Stimulated activated CD4-positive, alpha-beta T cell treated with anti-CD3 and anti-CD28 coated beads, Interleukin-15, amount 100 ng/mL, for 48 hours (primary cell): ENCODE data around the gene MOV10.
"Not testable (repeated sequence)": the region's sequence is repeated elsewhere in the genome, so short reads cannot be mapped to it uniquely, and the experiment has no call there.

ENCODE experiments used
- DNase-seq, 2 donors: peaks; one replicate each; pipeline ENCODE4 v3.0.0-alpha.2; 2020; ENCODE audit warnings: low read depth in 2 of 2

The MOV10 gene, protein sequence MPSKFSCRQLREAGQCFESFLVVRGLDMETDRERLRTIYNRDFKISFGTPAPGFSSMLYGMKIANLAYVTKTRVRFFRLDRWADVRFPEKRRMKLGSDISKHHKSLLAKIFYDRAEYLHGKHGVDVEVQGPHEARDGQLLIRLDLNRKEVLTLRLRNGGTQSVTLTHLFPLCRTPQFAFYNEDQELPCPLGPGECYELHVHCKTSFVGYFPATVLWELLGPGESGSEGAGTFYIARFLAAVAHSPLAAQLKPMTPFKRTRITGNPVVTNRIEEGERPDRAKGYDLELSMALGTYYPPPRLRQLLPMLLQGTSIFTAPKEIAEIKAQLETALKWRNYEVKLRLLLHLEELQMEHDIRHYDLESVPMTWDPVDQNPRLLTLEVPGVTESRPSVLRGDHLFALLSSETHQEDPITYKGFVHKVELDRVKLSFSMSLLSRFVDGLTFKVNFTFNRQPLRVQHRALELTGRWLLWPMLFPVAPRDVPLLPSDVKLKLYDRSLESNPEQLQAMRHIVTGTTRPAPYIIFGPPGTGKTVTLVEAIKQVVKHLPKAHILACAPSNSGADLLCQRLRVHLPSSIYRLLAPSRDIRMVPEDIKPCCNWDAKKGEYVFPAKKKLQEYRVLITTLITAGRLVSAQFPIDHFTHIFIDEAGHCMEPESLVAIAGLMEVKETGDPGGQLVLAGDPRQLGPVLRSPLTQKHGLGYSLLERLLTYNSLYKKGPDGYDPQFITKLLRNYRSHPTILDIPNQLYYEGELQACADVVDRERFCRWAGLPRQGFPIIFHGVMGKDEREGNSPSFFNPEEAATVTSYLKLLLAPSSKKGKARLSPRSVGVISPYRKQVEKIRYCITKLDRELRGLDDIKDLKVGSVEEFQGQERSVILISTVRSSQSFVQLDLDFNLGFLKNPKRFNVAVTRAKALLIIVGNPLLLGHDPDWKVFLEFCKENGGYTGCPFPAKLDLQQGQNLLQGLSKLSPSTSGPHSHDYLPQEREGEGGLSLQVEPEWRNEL

DNA sequence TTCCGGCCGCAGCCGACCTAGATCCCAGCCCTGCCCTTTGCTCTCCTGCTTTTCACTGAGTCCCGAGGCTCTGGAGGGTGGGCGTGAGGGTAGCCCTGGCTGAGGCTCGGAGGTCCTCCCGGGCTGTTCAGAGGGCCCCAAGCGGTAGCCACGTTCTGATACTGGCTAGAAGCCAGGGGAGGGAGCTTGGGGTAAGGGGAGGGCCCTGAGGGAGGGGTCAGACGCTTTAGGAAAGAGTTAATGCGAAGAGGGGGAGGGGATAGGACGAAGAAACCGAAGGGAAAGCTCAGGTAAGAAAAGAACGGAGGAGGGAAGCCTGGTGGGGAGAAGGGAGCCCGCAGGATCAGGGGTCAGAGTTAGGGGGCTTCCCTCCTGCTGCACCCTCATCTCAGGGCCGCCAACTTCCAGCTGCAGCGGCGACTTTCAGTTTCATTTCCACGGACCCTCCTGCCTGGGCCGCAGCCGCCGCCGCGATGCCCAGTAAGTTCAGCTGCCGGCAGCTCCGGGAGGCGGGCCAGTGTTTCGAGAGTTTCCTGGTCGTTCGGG is at the start of gene MOV10:
Gene MOV10 (plus strand): TSS at position 220 of the 546 bp plus-strand sequence. CDS start 254 bp downstream, at position 474.
- peak in 1 of 2 donors; percentile 55 for DNase-seq

DNA sequence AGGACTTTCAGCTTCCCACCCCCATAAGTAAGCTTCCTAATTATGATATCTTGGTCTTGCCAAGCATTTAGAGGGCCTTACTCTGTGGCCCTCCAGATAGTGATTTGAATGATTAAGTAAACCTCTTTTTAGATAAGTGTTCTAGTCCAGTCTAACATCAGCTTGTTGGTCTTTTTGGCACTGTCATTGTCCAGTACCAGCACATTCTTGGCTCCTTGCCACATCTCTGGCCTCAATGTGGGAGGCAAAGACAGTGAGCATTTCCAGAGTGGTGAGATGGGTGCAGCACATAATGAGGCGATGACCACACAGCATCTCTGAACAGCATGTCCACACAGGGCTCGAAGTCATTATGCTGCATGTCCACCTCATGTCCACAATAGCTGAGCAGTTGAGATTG is 48.8 kb upstream of the MOV10 start:
- DNase-seq = no peak

DNA sequence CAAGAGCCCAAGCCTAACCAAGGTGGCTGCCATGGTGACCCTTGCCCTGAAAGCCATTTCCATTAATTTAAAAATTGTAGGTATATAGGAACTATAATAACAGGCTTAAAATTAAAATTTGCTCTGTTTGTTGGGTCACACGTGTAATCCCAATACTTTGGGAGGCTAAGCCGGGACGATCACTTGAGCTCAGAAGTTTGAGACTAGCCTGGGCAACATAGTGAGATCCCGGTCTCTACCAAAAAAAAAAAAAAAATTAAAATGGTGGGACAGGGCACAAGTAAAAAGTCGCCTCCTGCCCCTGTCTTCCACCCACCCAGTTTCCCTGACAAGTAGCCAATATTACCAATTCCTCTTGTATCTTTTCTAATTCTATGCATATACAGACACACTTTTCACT is 48.3 kb upstream of the MOV10 start:
- no peak for DNase-seq

DNA sequence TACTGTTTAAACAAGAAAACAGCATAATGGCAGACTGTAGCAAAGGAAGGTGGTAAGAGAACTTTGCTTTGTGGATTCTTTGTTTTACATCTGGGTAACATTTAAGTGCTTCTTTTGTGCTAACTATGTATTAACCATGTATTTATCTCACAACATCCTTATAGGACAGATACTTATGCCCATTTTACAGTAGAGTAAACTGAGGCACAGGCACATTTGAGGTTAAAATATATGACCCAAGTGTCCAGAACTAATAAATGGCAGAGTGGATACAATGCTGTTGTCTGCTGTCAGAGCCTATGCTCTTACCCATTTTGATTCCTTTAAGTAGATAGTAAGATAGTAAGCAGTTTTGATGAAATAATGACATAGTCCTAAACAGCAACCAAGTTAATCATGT is 47.6 kb upstream of the MOV10 start:
- no peak for DNase-seq

DNA sequence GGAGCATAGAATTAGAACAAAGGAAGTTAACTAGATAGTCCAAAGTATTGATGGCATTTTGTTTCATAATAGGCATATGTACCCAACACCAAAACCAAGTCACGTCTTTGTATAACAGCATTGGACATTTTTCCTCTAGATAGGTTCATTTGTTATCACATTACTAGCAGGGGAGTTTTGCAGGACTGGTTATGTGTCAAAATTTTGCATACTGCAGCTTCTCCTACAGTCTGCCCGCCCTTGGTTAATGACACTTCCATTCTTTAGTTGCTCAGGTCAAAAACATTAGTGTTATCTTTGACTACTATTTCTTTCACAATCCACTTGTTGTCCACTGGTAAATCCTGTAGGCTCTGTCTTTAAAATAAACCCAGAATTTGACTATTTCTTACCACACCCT is 45.9 kb upstream of the MOV10 start:
- DNase-seq = no peak

DNA sequence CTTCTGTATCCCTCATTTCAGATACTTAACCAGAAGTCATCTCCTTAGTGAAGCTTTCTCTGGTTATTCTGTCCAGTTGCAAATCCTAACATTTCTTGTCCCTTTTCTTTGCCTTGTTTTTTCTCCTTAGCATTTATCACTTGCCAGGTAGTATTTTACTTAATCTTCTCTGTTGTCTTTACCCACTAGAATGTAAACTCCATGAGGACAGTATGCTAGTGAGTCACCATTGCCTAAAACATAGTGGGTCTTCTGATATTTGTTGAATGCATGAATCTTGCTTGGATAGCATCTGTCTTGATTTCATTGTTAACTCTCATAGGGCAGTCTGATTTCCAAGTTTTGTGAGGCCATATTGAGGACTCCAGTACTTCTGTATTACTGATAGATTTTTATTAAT is 45.2 kb upstream of the MOV10 start:
- DNase-seq = no peak

DNA sequence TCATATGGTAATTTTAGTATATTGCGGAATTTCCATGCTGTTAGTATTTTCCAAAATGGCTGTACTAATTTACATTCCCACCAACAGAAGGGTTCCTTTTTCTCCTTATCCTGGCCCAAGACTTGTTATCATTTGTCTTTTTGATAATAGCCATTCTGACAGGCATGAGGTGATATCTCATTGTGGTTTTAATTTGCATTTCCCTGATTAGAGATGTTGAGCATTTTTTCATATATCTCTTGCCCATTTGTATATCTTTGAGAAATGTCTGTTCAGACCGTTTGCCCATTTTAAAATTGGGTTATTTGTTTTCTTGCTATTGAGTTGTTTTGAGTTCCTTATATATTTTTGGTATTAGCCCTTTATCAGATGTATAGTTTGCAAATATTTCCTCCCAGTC is 40.8 kb upstream of the MOV10 start:
- no peak for DNase-seq

DNA sequence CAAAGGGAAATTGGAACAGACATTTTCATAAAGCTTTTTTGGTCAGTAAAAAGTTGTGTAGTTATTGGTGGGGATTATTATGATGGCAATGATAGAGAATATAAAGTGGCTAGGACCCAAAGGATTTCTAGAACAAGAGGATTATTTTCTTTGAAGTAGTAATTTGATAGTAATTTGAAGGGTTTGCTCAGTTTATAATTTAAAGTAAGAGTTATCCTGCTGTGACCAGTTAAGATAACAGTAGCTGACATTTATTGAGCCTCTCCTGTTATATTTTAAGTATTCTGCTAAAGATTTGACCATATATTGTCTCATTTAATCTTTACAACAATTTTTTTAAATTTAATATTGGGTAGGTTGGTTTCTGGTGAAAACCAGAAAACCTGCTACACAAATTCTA is 40.1 kb upstream of the MOV10 start:
- no peak for DNase-seq

DNA sequence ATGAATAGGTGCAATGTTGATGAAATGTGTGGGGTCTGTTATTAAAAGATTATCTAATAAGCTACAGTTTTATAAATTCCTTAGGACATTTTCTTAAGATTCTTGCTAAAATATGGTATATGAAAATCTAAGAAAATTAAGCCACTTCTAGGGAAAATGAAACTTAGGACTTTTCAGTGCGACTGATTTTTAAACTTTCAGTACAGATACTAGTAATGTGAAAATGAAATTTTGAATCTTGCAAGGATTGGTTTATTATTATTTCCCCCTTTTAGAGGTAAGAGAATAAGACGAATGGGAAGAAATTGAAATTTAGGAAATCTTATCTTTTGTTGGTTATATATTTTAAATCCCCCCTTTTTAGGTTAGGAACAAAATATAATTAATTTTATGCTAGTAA is 38.4 kb upstream of the MOV10 start:
- DNase-seq = no peak

DNA sequence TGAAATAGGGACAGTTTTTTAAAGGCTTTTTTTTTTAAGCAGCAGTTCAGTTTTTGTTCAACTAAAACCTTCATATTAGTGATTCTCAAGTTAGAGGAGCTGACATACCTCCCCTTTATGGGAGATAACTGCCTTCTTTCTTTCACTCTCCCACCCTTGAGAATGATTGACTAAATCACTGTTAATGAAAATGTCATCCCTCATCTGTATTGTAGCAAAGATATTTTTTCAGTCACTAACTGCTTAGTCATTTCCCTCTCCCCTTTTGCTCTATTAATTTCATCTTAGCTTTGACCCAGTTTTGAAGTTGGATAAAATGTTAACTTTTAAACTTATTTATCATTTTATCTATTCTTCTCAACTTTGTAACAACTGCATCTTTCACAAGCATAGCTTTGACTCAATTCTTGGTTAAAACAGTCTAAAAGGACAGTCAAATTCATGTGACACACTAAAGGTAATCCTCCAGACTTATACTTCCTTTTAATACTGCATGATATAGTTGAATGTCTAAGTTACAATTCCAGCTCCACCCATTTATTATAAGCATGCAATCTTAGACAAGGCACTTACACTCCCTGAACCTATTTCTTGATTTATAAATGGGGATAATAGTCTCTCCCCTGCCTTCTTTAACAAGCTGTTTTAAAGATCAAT is 37.7 kb upstream of the MOV10 start:
- no peak for DNase-seq

DNA sequence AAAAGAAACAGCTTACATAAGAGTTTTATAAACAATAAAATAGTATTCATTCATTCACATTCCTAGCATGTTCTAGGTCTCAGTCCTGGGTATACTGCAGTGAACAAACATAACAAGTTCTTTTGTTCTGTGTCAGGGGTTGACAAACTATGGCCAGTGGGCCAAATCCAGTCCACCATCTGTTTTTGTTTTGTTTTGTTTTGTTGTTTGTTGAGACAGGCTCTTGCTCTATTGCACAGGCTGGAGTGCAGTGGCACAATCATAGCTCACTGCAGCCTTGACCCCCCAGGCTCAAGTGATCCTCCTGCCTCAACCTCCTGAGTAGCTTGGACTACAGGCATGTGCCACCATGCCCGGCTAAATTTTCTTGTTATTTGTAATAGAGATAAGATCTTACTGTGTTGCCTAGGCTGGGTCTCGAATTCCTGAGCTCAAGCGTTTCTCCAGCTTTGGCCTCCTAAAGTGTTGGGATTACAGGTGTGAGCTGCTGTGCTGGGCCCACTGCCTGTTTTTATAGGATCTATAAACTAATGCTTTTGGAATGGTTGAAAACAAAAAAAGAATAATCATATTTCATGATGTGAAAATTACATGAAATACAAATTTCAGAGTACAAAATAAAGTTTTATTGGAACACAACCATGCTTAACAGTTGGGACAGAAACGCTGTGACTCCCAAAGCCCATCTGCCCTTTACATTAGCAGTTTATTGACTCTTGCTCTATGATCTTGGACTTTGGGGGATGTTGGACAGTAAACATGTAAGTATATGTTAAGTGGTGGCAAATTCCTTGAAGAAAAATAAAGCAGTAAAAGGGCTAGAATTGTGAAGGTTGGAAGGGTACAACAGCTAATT is 37.0 kb upstream of the MOV10 start:
- DNase-seq = no peak

DNA sequence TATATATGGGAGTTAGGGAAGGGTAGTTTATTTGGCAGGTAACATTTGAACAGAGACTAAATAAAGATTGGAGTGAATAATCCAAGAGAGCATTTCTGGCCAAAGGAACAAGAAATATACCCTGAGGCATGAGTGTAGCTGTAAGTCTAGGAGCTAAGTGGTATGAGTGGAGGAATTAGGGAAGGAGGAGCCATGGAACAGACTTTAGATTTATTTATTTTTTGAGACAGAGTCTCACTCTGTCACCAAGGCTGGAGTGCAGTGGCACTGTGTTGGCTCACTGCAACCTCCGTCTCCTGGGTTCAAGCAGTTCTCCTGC is 36.4 kb upstream of the MOV10 start:
- no peak for DNase-seq

DNA sequence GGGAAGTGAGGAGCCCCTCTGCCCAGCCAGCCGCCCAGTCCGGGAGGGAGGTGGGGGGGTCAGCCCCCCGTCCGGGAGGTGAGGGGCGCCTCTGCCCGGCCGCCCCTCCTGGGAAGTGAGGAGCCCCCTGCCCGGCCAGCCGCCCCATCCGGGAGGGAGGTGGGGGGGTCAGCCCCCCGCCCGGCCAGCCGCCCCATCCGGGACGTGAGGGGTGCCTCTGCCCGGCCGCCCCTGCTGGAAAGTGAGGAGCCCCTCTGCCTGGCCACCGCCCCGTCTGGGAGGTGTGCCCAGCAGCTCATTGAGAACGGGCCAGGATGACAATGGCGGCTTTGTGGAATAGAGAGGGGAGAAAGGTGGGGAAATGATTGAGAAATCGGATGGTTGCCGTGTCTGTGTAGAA is 34.0 kb upstream of the MOV10 start:
- DNase-seq = not testable (repeated sequence)

DNA sequence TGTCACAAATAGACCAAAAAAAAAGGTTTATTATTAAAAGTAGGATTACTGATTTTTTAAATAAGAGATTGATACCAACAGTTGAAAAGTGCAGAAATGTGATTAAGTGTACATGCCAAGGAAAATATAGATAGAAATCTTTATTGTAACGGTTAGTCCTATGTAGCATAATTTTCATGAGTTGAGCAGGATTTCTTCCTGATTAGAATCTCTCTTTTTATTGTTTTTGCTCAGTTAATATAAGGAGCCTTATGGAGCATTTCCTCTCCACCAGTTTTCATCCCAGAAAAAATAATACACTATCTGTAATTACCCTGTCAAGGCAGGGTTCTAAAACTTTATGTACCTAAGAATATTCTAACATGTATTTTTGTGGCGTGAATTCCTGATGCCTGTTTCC is 31.4 kb upstream of the MOV10 start:
- no peak for DNase-seq

DNA sequence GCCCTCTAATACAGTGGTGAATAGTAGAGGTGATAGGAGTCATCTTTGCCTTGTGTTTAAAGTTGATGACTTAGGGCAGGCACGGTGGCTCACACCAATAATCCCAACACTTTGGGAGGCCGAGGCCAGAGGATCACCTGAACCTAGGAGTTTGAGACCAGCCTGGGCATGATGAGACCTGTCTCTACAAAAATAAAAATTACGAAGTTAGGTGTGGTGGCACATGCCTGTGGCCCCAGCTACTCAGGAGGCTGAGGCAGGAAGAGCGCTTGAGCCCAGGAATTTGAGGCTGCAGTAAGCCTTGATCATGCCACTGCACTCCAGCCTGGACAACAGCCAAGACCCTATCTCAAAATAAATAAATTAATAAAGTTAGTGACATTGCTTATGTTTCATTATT is 28.2 kb upstream of the MOV10 start:
- no peak for DNase-seq

DNA sequence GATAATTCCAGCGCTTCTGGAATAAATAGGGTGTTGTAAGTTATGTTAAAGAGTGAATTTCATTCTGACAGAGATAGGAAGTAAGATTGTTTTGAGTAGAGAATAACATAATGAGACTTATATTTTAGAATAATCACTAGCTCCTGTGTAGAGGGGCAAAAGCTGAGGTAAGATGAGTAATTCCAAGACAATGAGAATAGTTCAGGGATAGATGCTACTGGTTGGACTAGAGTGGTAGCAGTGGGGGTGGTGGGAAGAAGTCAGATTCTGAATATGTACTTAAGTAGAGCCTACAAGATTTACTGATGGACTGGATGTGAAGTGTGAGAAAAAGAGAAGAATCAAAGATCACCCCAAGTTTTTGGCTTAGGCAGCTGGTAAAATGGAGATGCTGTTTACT is 23.3 kb upstream of the MOV10 start:
- DNase-seq = no peak

DNA sequence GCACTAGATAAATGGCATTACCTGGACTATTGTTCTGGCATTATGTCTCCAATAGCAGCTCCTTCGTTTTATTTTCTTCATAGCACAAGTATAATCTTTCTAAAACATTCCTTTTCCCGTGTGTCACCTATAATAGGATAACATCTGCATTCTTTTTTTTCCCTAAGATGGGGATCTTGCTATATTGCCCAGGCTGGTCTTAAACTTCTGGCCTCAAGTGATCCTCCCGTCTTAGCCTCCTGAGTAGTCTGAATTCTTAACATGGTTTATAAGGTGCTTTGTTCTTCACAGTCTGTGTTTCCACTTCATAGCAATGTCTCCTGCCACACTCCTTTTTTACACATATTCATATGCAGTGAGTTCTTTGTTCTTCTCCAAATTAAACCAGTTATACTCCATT is 8.6 kb upstream of the MOV10 start:
- DNase-seq = no peak

DNA sequence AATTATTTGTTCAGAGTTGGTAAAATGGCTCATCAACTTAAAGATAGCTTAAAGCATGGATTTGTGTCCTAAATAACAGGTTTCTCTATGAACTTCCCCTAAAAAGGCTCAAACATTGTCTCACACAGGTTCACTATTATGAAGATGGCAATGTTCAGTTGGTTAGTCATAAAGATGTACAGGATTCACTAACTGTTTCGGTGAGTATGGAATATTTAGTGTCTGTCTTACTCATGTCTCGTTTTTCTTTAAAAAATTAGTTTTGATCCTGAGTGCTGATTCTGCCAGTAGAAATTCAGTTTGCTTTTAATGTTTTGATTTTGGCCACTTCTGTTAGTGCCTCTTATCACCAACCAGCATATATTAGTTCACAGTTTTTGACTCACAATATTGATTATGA is 7.5 kb upstream of the MOV10 start:
- DNase-seq = no peak

DNA sequence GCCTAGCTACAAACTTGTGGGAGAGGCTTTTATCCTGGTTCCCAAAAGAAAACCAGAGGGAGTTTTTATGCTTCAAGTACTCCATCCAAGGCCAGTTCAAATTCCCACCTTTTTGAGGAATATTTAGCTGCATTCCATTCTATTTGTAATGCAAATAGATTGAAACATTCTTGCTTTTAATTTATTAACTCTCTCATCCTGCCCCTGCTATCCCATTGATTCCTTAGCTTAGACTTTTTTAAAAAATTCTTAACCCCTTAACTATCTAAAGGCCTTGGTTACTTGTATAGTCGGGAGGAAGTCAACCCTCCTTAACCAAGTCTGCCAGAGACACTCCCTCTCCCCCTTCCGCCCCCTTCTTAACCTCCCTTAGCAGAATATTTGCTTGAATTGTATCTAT is 2.5 kb upstream of the MOV10 start:
- no peak for DNase-seq

DNA sequence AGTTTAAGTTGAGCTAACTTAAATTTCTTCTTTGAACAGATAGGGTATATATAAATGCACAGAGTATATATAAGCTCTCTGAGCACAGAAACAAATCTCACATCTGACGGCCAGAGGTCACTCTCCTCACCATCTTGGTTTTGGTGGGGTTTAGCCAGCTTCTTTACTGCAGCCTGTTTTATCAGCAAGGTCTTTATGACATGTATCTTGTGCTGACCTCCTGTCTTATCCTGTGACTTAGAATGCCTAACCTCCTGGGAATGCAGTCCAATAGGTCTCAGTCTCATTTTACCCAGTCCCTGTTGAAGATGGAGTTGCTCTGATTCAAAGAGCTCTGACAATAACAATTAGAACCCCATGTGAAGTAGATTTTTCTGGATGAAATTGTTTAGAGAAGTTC is 1.6 kb upstream of the MOV10 start:
- no peak for DNase-seq
